NAMALWA (cell line): ENCODE results near the gene NEK6.
"Not testable (repeated sequence)": the region's sequence is repeated elsewhere in the genome, so short reads cannot be mapped to it uniquely, and the experiment has no call there.

Experiments used
- DNase-seq: peaks from one replicate; pipeline ENCODE4 v3.0.0-alpha.2; 2015; ENCODE audit warnings: low spot score

NEK6 gene

GRCh38 chr9:124228516-124228915 lies 29.2 kb upstream of the NEK6 start:
- DNase-seq: no peak

GRCh38 chr9:124231095-124231737 lies 26.5 kb upstream of the NEK6 start:
- DNase-seq: no peak

- DNase-seq: no peak
These were observed 19.1 kb upstream of the NEK6 start for GRCh38 chr9:124238546-124239140.

- peak; percentile 49 for DNase-seq
These were observed 18.3 kb upstream of the NEK6 start for GRCh38 chr9:124239249-124240073.

GRCh38 chr9:124242331-124243194 lies 15.2 kb upstream of the NEK6 start:
- no peak for DNase-seq

- not testable (repeated sequence) for DNase-seq
These were observed 10.4 kb upstream of the NEK6 start for GRCh38 chr9:124247393-124247792.

GRCh38 chr9:124248066-124248465 lies 9.7 kb upstream of the NEK6 start:
- DNase-seq: no peak

GRCh38 chr9:124248960-124249359 lies 8.8 kb upstream of the NEK6 start:
- DNase-seq: no peak

GRCh38 chr9:124251204-124251603 lies 6.5 kb upstream of the NEK6 start:
- DNase-seq: no peak

- DNase-seq: no peak
These were observed 6.0 kb upstream of the NEK6 start for GRCh38 chr9:124251605-124252378.

- DNase-seq: not testable (repeated sequence)
These were observed 4.9 kb upstream of the NEK6 start for GRCh38 chr9:124252878-124253277.

- peak; percentile 33 for DNase-seq
These were observed 3.5 kb upstream of the NEK6 start for GRCh38 chr9:124254261-124254682.

GRCh38 chr9:124255222-124255621 lies 2.5 kb upstream of the NEK6 start:
- DNase-seq: no peak

- DNase-seq: peak; percentile 36
These were observed 1.2 kb upstream of the NEK6 start for GRCh38 chr9:124256517-124257069.

- peak; percentile 27 for DNase-seq
These were observed 492 bp upstream of the NEK6 start for GRCh38 chr9:124257070-124257843.

- peak; percentile 47 for DNase-seq
These were observed 933 bp downstream of the NEK6 start for GRCh38 chr9:124258607-124259157.

- DNase-seq: no peak
These were observed 1.5 kb downstream of the NEK6 start for GRCh38 chr9:124259158-124259808.

GRCh38 chr9:124260769-124261603 lies 3.2 kb downstream of the NEK6 start:
- peak; percentile 31 for DNase-seq
